ENCODE data around the gene MAP4K3.

GRCh38 chr2:39266139-39266805 is 170.8 kb downstream of the MAP4K3 start:
- TF ChIP-seq CTCF (IDR thresholded peaks at IDR 0.05) (no peak), POLR2A (IDR thresholded peaks at IDR 0.05) (no peak), POLR2AphosphoS5 (IDR thresholded peaks at IDR 0.05) (no peak)
